ENCODE data around the gene RIMS3. TPM values are rescaled to one million over a fixed set of nuclear protein-coding genes. Genes with fewer than 3 reads are reported as not detected.

Gene RIMS3
- total and polyA plus RNA-seq, 9 donors, result 1.3 to 12.6 (median 4.4) TPM

- 20 to 23% (median 22%) methylated on average over 18 of the region's 18 CpGs for WGBS, 3 donors
- no peaks in the 10 kb centered on the region for H3K9me3 ChIP-seq
- peak overlapping the region; percentile 99 to 100 for H3K27ac ChIP-seq
- intact Hi-C loops (cut with DNase I), result no loop called here
- H3K4me3 ChIP-seq, result peak overlapping the region; percentile 99
- no peak for DNase-seq
- H3K4me1 ChIP-seq (ENCODE audit: insufficient read depth), result peaks cover 1% of the 10 kb centered on the region
- no peaks in the 10 kb centered on the region for H3K36me3 ChIP-seq
- no peaks in the 10 kb centered on the region for H3K27me3 ChIP-seq
- TF ChIP-seq, protein P1, sequence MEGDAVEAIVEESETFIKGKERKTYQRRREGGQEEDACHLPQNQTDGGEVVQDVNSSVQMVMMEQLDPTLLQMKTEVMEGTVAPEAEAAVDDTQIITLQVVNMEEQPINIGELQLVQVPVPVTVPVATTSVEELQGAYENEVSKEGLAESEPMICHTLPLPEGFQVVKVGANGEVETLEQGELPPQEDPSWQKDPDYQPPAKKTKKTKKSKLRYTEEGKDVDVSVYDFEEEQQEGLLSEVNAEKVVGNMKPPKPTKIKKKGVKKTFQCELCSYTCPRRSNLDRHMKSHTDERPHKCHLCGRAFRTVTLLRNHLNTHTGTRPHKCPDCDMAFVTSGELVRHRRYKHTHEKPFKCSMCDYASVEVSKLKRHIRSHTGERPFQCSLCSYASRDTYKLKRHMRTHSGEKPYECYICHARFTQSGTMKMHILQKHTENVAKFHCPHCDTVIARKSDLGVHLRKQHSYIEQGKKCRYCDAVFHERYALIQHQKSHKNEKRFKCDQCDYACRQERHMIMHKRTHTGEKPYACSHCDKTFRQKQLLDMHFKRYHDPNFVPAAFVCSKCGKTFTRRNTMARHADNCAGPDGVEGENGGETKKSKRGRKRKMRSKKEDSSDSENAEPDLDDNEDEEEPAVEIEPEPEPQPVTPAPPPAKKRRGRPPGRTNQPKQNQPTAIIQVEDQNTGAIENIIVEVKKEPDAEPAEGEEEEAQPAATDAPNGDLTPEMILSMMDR (IDR thresholded peaks at IDR 0.05), result no peak
- TF ChIP-seq EP300 (IDR thresholded peaks at IDR 0.05) (no peak), POLR2A (IDR thresholded peaks at IDR 0.05) (no peak)
Observed at GRCh38 chr1:40690771-40691537, 25.5 kb upstream of the RIMS3 start.

- intact Hi-C loops (cut with DNase I), result no loop called here
- H3K36me3 ChIP-seq, result no peaks in the 10 kb centered on the region
- peaks cover 1% of the 10 kb centered on the region for H3K4me1 ChIP-seq (ENCODE audit: insufficient read depth)
- no peak for DNase-seq
- H3K27me3 ChIP-seq, result no peaks in the 10 kb centered on the region
- TF ChIP-seq POLR2A (IDR thresholded peaks at IDR 0.05) (no peak), EP300 (IDR thresholded peaks at IDR 0.05) (no peak)
- TF ChIP-seq, protein P1 (IDR thresholded peaks at IDR 0.05), result no peak
- H3K27ac ChIP-seq, result no peak overlapping the region
- no peak overlapping the region for H3K4me3 ChIP-seq
- no peaks in the 10 kb centered on the region for H3K9me3 ChIP-seq
- 28 to 33% (median 31%) methylated on average over 1 of the region's 1 CpG for WGBS, 3 donors
Observed at GRCh38 chr1:40689737-40690136, 24.3 kb upstream of the RIMS3 start.

DNA sequence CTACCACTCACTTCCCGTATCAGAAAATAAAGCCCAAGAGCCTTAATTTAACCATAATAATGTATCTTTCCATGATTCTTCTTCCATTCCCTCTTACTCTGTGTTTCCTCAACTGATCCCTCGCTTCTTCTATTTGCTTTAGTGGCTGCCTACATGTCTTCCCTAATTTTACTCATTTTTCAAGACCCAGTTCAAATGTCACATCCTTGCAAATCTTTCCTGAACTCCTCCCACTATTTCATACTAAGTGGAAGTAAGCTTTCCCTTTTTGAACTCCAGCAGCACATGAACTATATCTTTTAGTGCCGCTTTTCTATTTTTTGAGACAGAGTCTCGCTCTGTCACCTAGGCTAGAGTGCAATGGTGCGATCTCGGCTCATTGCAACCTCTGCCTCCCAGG lies 22.2 kb upstream of the RIMS3 start:
- H3K9me3 ChIP-seq, result no peaks in the 10 kb centered on the region
- no peak for DNase-seq
- H3K27ac ChIP-seq, result no peak overlapping the region
- 92 to 95% (median 93%) methylated on average over 6 of the region's 6 CpGs for WGBS, 3 donors
- no peak overlapping the region for H3K4me3 ChIP-seq
- no peaks in the 10 kb centered on the region for H3K36me3 ChIP-seq
- intact Hi-C loops (cut with DNase I), result no loop called here
- TF ChIP-seq POLR2A (IDR thresholded peaks at IDR 0.05) (no peak), EP300 (IDR thresholded peaks at IDR 0.05) (no peak)
- TF ChIP-seq, protein P1 (IDR thresholded peaks at IDR 0.05), result no peak
- no peaks in the 10 kb centered on the region for H3K27me3 ChIP-seq
- peaks cover 1% of the 10 kb centered on the region for H3K4me1 ChIP-seq (ENCODE audit: insufficient read depth)

DNA sequence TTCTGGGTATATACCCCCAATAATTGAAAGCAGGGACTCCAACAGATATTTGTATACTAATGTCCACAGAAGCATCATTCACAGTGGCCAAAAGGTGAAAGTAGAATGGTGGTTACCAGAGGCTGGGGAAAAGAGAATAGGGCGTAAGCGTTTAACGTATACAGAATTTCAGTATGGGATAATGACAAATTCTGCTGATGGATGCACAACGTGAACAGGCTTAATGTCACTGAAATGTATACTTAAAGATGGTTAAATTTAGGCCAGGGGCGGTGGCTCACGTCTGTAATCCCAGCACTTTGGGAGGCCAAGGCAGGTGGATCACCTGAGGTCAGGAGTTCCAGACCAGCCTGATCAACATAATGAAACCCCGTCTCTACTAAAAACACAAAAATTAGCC lies 21.6 kb upstream of the RIMS3 start:
- intact Hi-C loops (cut with DNase I), result no loop called here
- no peak for DNase-seq
- Histone ChIP-seq H3K27me3 (no peaks in the 10 kb centered on the region), H3K9me3 (no peaks in the 10 kb centered on the region), H3K36me3 (no peaks in the 10 kb centered on the region), H3K4me1 (ENCODE audit: insufficient read depth) (peaks cover 1% of the 10 kb centered on the region), H3K4me3 (no peak overlapping the region), H3K27ac (no peak overlapping the region)
- TF ChIP-seq EP300 (IDR thresholded peaks at IDR 0.05) (no peak), POLR2A (IDR thresholded peaks at IDR 0.05) (no peak)
- TF ChIP-seq, protein P1 (IDR thresholded peaks at IDR 0.05), result no peak
- WGBS, 3 donors, result 91 to 94% (median 92%) methylated on average over 7 of the region's 7 CpGs

All from ovary (tissue), 9 donors.